ENCODE measurements around the gene ZNF226. TPM values are rescaled to one million over a fixed set of nuclear protein-coding genes. Genes with fewer than 3 reads are reported as not detected.
"Not testable (repeated sequence)": the region's sequence is repeated elsewhere in the genome, so short reads cannot be mapped to it uniquely, and the experiment has no call there.

Gene ZNF226
- total RNA-seq, 1 experiment from 2014 or later, result 15.3 TPM

DNA sequence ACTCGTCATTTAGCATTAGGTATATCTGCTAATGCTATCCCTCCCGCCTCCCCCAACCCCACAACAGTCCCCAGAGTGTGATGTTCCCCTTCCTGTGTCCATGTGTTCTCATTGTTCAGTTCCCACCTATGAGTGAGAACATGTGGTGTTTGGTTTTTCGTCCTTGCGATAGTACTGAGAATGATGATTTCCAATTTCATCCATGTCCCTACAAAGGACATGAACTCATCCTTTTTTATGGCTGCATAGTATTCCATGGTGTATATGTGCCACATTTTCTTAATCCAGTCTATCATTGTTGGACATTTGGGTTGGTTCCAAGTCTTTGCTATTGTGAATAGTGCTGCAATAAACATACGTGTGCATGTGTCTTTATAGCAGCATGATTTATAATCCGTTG lies 55.9 kb downstream of the ZNF226 start:
- H3K4me2 ChIP-seq (ENCODE audit: insufficient read depth, insufficient read length, low read length); H3K23me2 ChIP-seq (ENCODE audit: insufficient read length, low read depth, low read length, poor library complexity, severe bottlenecking); H4K5ac ChIP-seq (ENCODE audit: insufficient read length, low read depth, low read length); H3K4me3 Mint-ChIP-seq; H2AFZ ChIP-seq (ENCODE audit: low read length); H2BK20ac ChIP-seq (ENCODE audit: low read depth, low read length, poor library complexity, severe bottlenecking); H3K56ac ChIP-seq (ENCODE audit: insufficient read length, low read depth, low read length); H2BK120ac ChIP-seq (ENCODE audit: low read depth, low read length, poor library complexity, severe bottlenecking); H3K79me2 ChIP-seq (ENCODE audit: insufficient read depth, low read length); H3T11ph ChIP-seq (ENCODE audit: low read length); H3K27ac Mint-ChIP-seq; H3K9ac ChIP-seq (ENCODE audit: extremely low read depth, insufficient read length, low read length); H2BK12ac ChIP-seq (ENCODE audit: insufficient read length, low read depth, low read length); H2AK5ac ChIP-seq (ENCODE audit: insufficient read length, low read length); H3K4me1 Mint-ChIP-seq; H2BK15ac ChIP-seq (ENCODE audit: low read depth, low read length); H2BK5ac ChIP-seq (ENCODE audit: insufficient read length, low read length); H3K18ac ChIP-seq (ENCODE audit: insufficient read length, low read depth, low read length); H3K4me1 ChIP-seq (ENCODE audit: insufficient read depth, low read length); H4K91ac ChIP-seq (ENCODE audit: insufficient read length, low read depth, low read length); H4K20me1 ChIP-seq (ENCODE audit: control insufficient read depth, insufficient read depth, insufficient read length); H3K4ac ChIP-seq (ENCODE audit: low read depth, low read length); H3K27ac ChIP-seq (ENCODE audit: insufficient read length, low read depth, low read length); H3K27me3 Mint-ChIP-seq (ENCODE audit: low read depth); H3K9me3 ChIP-seq (ENCODE audit: control insufficient read depth, low read depth, low read length); H3K79me1 ChIP-seq (ENCODE audit: insufficient read depth, low read depth, low read length, poor library complexity, severe bottlenecking); H3K14ac ChIP-seq (ENCODE audit: insufficient read depth, low read length); H4K8ac ChIP-seq (replicated peaks; ENCODE audit: insufficient read length, low read depth, low read length); H3K23ac ChIP-seq (ENCODE audit: insufficient read length, low read depth, low read length); DNase-seq; H3K27me3 ChIP-seq (ENCODE audit: insufficient read depth, low read length): not testable (repeated sequence)
- no CpG with 5 or more reads among the region's 6 CpGs for WGBS (ENCODE audit: extremely low coverage, insufficient read length, low lambda C conversion rate)
- Mint-ChIP-seq H3K36me3 (ENCODE audit: insufficient read depth in 1 of 3, low read depth in 3 of 3) (peaks cover 51 to 63% (median 60%) of the 10 kb centered on the region in 3 experiments), H3K9me3 (peaks cover 28 to 37% of the 10 kb centered on the region in 2 experiments)

GRCh38 chr19:44221291-44221690 lies 56.4 kb downstream of the ZNF226 start:
- peaks cover 53 to 65% (median 61%) of the 10 kb centered on the region in 3 experiments for H3K36me3 Mint-ChIP-seq (ENCODE audit: insufficient read depth in 1 of 3, low read depth in 3 of 3)
- H2BK5ac ChIP-seq (ENCODE audit: insufficient read length, low read length); H3K4me1 Mint-ChIP-seq; H3K27ac Mint-ChIP-seq; H3K23me2 ChIP-seq (ENCODE audit: insufficient read length, low read depth, low read length, poor library complexity, severe bottlenecking); H3K79me2 ChIP-seq (ENCODE audit: insufficient read depth, low read length); H3K23ac ChIP-seq (ENCODE audit: insufficient read length, low read depth, low read length); H3K56ac ChIP-seq (ENCODE audit: insufficient read length, low read depth, low read length); H4K20me1 ChIP-seq (ENCODE audit: control insufficient read depth, insufficient read depth, insufficient read length); H3K27me3 ChIP-seq (ENCODE audit: insufficient read depth, low read length); H2BK12ac ChIP-seq (ENCODE audit: insufficient read length, low read depth, low read length); H3K4ac ChIP-seq (ENCODE audit: low read depth, low read length); H4K91ac ChIP-seq (ENCODE audit: insufficient read length, low read depth, low read length); H3K9ac ChIP-seq (ENCODE audit: extremely low read depth, insufficient read length, low read length); H3K4me3 Mint-ChIP-seq; H3K27me3 Mint-ChIP-seq (ENCODE audit: low read depth); H3K18ac ChIP-seq (ENCODE audit: insufficient read length, low read depth, low read length); H3K79me1 ChIP-seq (ENCODE audit: insufficient read depth, low read depth, low read length, poor library complexity, severe bottlenecking); H2BK15ac ChIP-seq (ENCODE audit: low read depth, low read length); H3K9me3 ChIP-seq (ENCODE audit: control insufficient read depth, low read depth, low read length); H4K8ac ChIP-seq (replicated peaks; ENCODE audit: insufficient read length, low read depth, low read length); H3K4me2 ChIP-seq (ENCODE audit: insufficient read depth, insufficient read length, low read length); H2AFZ ChIP-seq (ENCODE audit: low read length); H3T11ph ChIP-seq (ENCODE audit: low read length); H2BK20ac ChIP-seq (ENCODE audit: low read depth, low read length, poor library complexity, severe bottlenecking); H3K27ac ChIP-seq (ENCODE audit: insufficient read length, low read depth, low read length); H3K4me1 ChIP-seq (ENCODE audit: insufficient read depth, low read length); H2BK120ac ChIP-seq (ENCODE audit: low read depth, low read length, poor library complexity, severe bottlenecking); H3K14ac ChIP-seq (ENCODE audit: insufficient read depth, low read length); H4K5ac ChIP-seq (ENCODE audit: insufficient read length, low read depth, low read length); DNase-seq; H2AK5ac ChIP-seq (ENCODE audit: insufficient read length, low read length): not testable (repeated sequence)
- H3K9me3 Mint-ChIP-seq, result peaks cover 33 to 41% of the 10 kb centered on the region in 2 experiments
- whole genome bisulfite sequencing (ENCODE audit: extremely low coverage, insufficient read length, low lambda C conversion rate), result no CpG with 5 or more reads among the region's 3 CpGs

Data from H9 (cell line).